A549 treated with ZK216348 at 1 μM for 4 hours (cell line): ENCODE results near the gene ATP6V0D1. TPM values are rescaled to one million over a fixed set of nuclear protein-coding genes. Genes with fewer than 3 reads are reported as not detected.

Experiments
- total RNA-seq: library from RNA; stranded (reverse); fragments of 200-300 nt; extraction: Qiagen RNA extraction; gene quantifications from 5 replicates; pipeline ENCODE4 v1.2.3, GENCODE V29; 2022; ENCODE audit warnings: low read depth

The ATP6V0D1 gene
- 97.6 to 117 TPM (median 109 TPM) in 5 replicates for total RNA-seq

DNA sequence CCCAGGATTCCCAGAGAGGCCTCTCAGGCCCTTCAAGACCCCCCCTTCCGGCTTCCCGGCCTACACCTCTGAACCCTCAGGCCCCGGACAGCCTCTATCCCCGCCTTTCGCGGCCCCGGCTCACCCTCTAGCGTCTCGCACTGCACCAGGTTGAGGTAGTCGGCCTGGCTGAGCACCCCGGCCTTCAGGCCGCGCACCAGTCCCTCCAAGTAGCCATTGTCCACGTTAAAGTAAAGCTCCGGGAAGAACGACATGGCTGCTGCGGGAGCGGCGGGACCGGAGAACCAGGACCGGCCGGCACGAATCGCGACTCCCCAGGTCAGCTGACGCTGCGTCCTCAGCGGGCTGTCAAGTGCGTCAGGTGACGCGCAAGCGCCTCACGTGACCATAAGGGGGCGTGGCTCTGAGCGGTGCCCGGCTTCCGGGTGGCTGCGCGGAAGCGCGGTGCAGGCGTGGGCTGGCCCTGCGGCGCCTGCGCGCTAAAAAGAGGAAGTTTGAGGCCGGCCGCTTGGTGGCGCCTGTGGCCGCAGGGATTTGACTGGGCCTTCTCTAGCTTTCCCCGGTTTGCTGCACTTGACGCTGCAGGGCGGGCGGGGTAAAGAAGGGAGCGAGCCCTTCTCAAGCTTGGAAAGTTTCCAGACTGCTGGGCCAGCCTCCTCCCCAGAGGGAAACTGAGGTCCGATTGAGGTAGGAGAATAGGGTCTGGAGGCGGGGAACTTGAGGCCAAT, at the start of gene ATP6V0D1:
Gene ATP6V0D1 (minus strand): TSS at position 325 of the 728 bp plus-strand sequence. CDS start 71 bp downstream, at position 254.

DNA sequence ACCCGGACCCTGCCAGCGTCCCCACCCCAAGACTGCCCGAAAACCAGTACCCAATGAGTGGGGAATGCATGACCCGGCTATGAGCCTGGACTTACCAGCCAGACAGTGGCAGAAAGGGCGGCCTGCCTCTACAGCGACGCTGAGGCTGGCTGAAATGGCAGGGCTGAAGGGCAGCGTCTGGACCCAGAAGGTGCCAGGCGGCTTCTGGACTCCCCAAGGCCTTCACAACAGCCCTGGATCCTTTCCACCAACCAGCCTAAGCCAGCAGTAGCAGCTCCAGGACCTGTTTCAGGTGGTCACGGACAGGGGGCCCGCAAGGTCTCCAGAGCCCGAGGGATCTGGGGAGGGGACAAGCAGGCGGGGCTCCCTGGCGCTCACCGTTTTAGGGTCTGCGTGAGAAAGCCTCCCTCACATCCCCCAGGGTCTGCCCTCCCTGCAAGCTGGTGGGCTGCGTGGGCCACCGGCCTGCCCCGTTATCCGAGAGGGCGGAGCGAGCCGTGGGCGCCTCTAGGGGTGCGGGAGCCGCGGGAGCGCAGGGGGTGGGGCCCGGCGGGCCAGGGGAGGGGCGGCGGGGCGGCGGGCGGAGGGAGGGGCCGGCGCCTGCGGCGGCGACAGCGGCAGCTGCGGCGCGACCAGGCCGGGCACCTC, 47.4 kb upstream of the ATP6V0D1 start, which contains the start of gene RIPOR1:
Gene RIPOR1 (plus strand): TSS at position 608 of the 648 bp plus-strand sequence. CDS start 9,618 bp downstream, outside the sequence.

DNA sequence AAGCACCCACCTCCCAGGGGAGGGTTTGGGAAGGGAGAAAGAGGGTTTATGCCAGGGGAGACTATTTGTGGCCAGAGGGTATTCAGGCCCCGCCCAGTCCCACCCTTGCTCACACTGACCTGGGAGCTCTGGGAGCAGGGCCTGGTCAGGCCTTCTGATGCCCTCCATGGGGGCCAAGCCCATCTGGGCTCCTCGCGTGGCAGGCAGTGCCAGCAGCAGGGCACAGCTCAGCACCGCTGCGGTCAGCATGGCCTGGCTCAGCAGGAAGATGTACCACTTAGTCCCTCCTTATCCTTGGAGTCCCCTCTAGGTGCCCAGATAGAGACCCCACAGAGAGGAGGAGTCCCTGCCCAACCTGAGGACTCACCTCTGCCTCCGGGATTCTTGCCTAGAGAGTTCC, 2.2 kb upstream of the ATP6V0D1 start, which contains the start of gene AGRP:
Gene AGRP (minus strand): TSS at position 398 of the 400 bp plus-strand sequence. CDS start 149 bp downstream, at position 249.

DNA sequence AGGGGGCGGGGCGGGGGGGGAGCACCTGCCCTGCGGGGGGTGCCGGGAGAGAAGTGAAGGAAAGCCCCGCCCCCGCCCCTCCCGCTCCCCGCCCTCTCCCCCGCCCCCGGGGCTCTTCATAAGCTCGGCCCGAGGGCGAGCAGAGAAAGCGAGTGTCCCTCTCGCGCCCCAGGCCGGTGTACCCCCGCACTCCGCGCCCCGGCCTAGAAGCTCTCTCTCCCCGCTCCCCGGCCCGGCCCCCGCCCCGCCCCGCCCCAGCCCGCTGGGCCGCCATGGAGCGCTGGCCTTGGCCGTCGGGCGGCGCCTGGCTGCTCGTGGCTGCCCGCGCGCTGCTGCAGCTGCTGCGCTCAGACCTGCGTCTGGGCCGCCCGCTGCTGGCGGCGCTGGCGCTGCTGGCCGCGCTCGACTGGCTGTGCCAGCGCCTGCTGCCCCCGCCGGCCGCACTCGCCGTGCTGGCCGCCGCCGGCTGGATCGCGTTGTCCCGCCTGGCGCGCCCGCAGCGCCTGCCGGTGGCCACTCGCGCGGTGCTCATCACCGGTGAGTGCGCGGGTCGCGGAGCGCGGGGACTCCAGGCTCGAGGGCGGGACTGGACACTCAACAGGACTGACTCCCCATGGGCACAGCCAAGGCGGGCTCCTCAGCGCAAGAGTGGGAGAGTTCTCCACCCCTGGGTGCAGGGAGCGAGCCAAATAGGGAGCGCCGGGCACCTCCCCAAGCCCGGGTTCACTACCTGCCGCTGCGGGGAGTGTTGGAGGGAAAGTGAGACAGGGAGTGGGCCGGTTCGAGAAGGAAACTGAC, 49.8 kb downstream of the ATP6V0D1 start, which contains the start of gene HSD11B2:
Gene HSD11B2 (plus strand): TSS at position 145 of the 798 bp plus-strand sequence. CDS start 128 bp downstream, at position 273.

DNA sequence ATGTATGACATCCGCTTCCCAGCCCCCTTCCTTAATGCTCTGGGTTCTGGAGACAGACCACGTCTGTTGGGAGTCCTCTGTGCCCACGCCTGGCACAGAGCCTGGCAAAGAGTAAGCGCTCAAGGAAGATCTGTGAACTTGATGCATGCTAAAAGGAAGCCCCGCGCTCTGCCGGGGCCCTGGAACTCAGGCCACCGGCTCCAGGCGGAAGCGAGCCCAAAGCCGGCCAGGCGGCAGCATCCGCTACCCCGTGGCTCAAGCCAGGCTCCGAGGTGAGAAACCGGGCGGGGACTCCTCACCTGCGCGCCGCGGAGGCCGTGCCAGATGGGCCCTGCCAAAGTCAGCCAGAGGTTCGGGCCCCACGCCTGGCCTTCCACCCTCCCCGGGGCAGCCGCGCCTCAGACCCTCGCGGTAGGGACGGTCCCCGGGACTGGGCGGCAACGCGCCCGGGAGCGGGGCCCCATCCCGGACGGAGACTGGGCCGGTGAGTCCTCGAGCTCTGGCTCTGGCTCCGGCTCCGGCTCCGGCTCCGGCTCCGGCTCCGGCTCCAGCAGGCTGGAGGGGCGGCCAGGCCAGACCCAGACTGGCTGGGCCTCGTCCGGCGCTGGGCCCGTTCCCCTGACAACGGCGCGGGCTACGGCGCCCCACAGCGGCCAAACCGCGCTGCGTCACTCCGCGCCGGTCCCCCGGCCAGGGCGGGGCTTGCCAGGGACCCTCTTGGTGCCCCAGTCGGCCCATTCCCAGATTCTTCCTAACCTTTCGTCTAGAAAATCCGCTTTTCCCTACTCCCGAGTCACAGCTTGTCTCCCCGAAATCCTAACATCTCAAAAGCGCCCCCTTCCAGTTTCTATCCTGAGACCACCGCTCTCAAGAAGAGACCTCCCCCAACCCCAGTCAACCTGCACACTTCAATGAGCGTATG, 64.8 kb downstream of the ATP6V0D1 start, which contains the start of gene ZDHHC1:
Gene ZDHHC1 (minus strand): TSS at position 606 of the 922 bp plus-strand sequence. CDS start 8,702 bp downstream, outside the sequence.

DNA sequence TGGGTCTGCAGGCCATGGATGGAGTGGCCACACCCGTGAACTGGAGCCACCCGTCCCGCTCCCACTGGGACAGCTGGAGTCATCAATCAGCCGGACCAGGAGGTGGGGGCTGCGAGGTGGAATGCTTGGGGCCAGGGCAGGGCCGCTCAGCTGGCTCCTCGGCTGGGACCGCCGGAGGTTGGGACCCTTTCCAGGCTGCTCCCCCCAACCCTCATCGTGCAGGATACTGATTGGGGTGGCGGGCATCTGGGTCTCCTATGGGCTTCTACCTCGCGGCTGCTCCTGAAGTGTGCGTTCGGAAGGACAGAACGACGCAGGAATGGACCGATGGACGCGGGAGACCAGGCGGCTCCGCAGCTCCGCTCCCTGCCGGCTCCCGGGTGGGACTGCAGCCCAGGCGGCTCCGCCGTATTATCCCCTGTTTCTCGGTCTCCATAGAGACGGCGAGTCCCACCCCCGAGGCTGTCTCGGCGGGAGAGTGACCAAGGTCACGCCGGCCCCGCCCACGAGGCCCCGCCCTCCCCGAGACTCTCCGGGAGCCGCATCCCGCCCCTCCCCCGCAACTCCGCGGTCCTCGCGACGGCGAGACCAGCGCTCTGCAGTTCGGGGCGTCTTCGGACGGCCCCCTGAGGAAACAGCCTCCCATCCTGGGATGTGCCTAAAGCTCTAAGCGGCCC, 87.7 kb downstream of the ATP6V0D1 start, which contains the start of gene TPPP3:
Gene TPPP3 (minus strand): TSS at position 388 of the 677 bp plus-strand sequence. CDS start 2,387 bp downstream, outside the sequence.

Other genes with a start within 250 kb of the ATP6V0D1 start
- 34.5 to 67.0 TPM (median 52.3 TPM) in 5 replicates for gene FHOD1, start 233.7 kb downstream of the ATP6V0D1 start, total RNA-seq
- gene SLC9A5, start 232.2 kb downstream of the ATP6V0D1 start, total RNA-seq = 1.0 to 2.1 TPM (median 1.6 TPM) in 5 replicates
- gene PLEKHG4, start 201.6 kb downstream of the ATP6V0D1 start, total RNA-seq = 11.2 to 17.2 TPM (median 15.7 TPM) in 5 replicates
- gene KCTD19, start 154.4 kb downstream of the ATP6V0D1 start, total RNA-seq = 0.06 to 0.45 TPM in 2 of 5 replicates, not detected in the others
- 0.21 to 0.41 TPM in 2 of 5 replicates, not detected in the others for gene LRRC36, start 154.3 kb downstream of the ATP6V0D1 start, total RNA-seq
- 7.5 to 12.4 TPM (median 12.3 TPM) in 5 replicates for gene TPPP3, start 87.7 kb downstream of the ATP6V0D1 start, total RNA-seq
- 3.7 to 7.1 TPM (median 5.9 TPM) in 5 replicates for gene ZDHHC1, start 64.7 kb downstream of the ATP6V0D1 start, total RNA-seq
- 1.4 to 1.7 TPM (median 1.6 TPM) in 5 replicates for gene HSD11B2, start 50.0 kb downstream of the ATP6V0D1 start, total RNA-seq
- not detected in 5 replicates for gene AGRP, start 2.4 kb upstream of the ATP6V0D1 start, total RNA-seq
- gene RIPOR1, start 47.7 kb upstream of the ATP6V0D1 start, total RNA-seq = 28.9 to 50.3 TPM (median 43.1 TPM) in 5 replicates
- gene CTCF, start 81.4 kb upstream of the ATP6V0D1 start, total RNA-seq = 34.2 to 38.7 TPM (median 36.1 TPM) in 5 replicates
- gene CARMIL2, start 164.0 kb upstream of the ATP6V0D1 start, total RNA-seq = 1.1 to 2.4 TPM (median 2.3 TPM) in 5 replicates
- gene ACD, start 179.1 kb upstream of the ATP6V0D1 start, total RNA-seq = 25.0 to 37.0 TPM (median 35.2 TPM) in 5 replicates
- gene PARD6A, start 179.8 kb upstream of the ATP6V0D1 start, total RNA-seq = 1.2 to 2.6 TPM (median 1.8 TPM) in 5 replicates
- 5.7 to 12.5 TPM (median 9.6 TPM) in 5 replicates for gene ENKD1, start 185.6 kb upstream of the ATP6V0D1 start, total RNA-seq
- gene C16orf86, start 185.7 kb upstream of the ATP6V0D1 start, total RNA-seq = 0.45 TPM in 1 of 5 replicates, not detected in the others
- gene GFOD2, start 238.2 kb upstream of the ATP6V0D1 start, total RNA-seq = 14.0 to 18.3 TPM (median 17.5 TPM) in 5 replicates